Mammary epithelial cell (primary cell): Measurements from ENCODE around the gene CLINT1.

Experiments used
- CTCF ChIP-seq, 2 donors: IDR thresholded peaks in 1 of 2; conservative IDR thresholded peaks in 1 of 2; 2 replicates each; pipeline ENCODE4 v1.5.1; 2011 to 2012; ENCODE audit warnings: inconsistent platforms in 2 of 2, low read length in 2 of 2, mild to moderate bottlenecking in 2 of 2, control low read depth in 1 of 2, low read depth in 1 of 2; ENCODE audit not compliant: insufficient read depth in 1 of 2; ENCODE audit errors: extremely low read depth in 1 of 2
- EZH2 ChIP-seq: IDR thresholded peaks from 2 replicates; pipeline ENCODE4 v1.6.1; 2012; ENCODE audit warnings: low read length, inconsistent platforms, borderline replicate concordance

GRCh38 chr5:157772127-157772526 is 86.8 kb downstream of the CLINT1 start:
- TF ChIP-seq CTCF (conservative IDR thresholded peaks at IDR 0.05 in 1 of 2, IDR thresholded peaks at IDR 0.05 in 1 of 2; ENCODE audit: extremely low read depth in 1 of 2, insufficient read depth in 1 of 2, low read depth in 1 of 2, low read length in 2 of 2) (no peak), EZH2 (no peak)
